ENCODE results near the gene ALDH3A1. TPM values are rescaled to one million over a fixed set of nuclear protein-coding genes. Genes with fewer than 3 reads are reported as not detected.

The ALDH3A1 gene
- total and polyA plus RNA-seq, 4 donors: 1.5 to 44.2 (median 13.6) TPM

GRCh38 chr17:19757536-19758180, 9.6 kb upstream of the ALDH3A1 start:
- no peak for TF ChIP-seq CTCF (IDR thresholded peaks at IDR 0.05; ENCODE audit: control extremely low read depth, extremely low read depth)
- WGBS, 2 donors: 88 to 94% methylated on average over 12 of the region's 12 CpGs
- no peak overlapping the region for H3K9ac ChIP-seq (ENCODE audit: insufficient read depth in 1 of 2, low read length in 2 of 2)
- no peaks in the 10 kb centered on the region for H3K9me3 ChIP-seq (ENCODE audit: control insufficient read depth in 4 of 4, insufficient read depth in 3 of 4, low read length in 3 of 4)
- peaks cover 0 to 5% (median 0%) of the 10 kb centered on the region in 5 donors for H3K4me1 ChIP-seq (ENCODE audit: control insufficient read depth in 5 of 5, insufficient read depth in 5 of 5, low read length in 5 of 5)
- no peak overlapping the region for H3K4me3 ChIP-seq
- no peak for ATAC-seq (ENCODE audit: insufficient read depth, low FRiP score)
- H3K27ac ChIP-seq (ENCODE audit: low read depth in 1 of 2, low read length in 1 of 2): no peak overlapping the region
- no peaks in the 10 kb centered on the region for H3K36me3 ChIP-seq (ENCODE audit: control insufficient read depth in 4 of 4, insufficient read depth in 4 of 4, low read length in 4 of 4)
- H3K27me3 ChIP-seq (ENCODE audit: control insufficient read depth in 3 of 3, insufficient read depth in 3 of 3, low read length in 2 of 3): no peaks in the 10 kb centered on the region
- DNase-seq: peak in 1 of 3 donors; percentile 4

- H3K9me3 ChIP-seq (ENCODE audit: control insufficient read depth in 4 of 4, insufficient read depth in 3 of 4, low read length in 3 of 4): no peaks in the 10 kb centered on the region
- H3K4me1 ChIP-seq (ENCODE audit: control insufficient read depth in 5 of 5, insufficient read depth in 5 of 5, low read length in 5 of 5): no peaks in the 10 kb centered on the region
- TF ChIP-seq CTCF (IDR thresholded peaks at IDR 0.05; ENCODE audit: control extremely low read depth, extremely low read depth): no peak
- H3K27ac ChIP-seq (ENCODE audit: low read depth in 1 of 2, low read length in 1 of 2): no peak overlapping the region
- no peaks in the 10 kb centered on the region for H3K36me3 ChIP-seq (ENCODE audit: control insufficient read depth in 4 of 4, insufficient read depth in 4 of 4, low read length in 4 of 4)
- no peak overlapping the region for H3K9ac ChIP-seq (ENCODE audit: insufficient read depth in 1 of 2, low read length in 2 of 2)
- no peak for ATAC-seq (ENCODE audit: insufficient read depth, low FRiP score)
- DNase-seq: peak in 1 of 3 donors; percentile 14
- H3K27me3 ChIP-seq (ENCODE audit: control insufficient read depth in 3 of 3, insufficient read depth in 3 of 3, low read length in 2 of 3): no peaks in the 10 kb centered on the region
- no peak overlapping the region for H3K4me3 ChIP-seq
- WGBS, 2 donors: 71 to 77% methylated on average over 10 of the region's 10 CpGs
Observed at GRCh38 chr17:19756546-19756945, 8.4 kb upstream of the ALDH3A1 start.

GRCh38 chr17:19755821-19756510, 7.9 kb upstream of the ALDH3A1 start:
- Histone ChIP-seq H3K9ac (ENCODE audit: insufficient read depth in 1 of 2, low read length in 2 of 2) (no peak overlapping the region), H3K27me3 (ENCODE audit: control insufficient read depth in 3 of 3, insufficient read depth in 3 of 3, low read length in 2 of 3) (no peaks in the 10 kb centered on the region), H3K4me3 (no peak overlapping the region), H3K9me3 (ENCODE audit: control insufficient read depth in 4 of 4, insufficient read depth in 3 of 4, low read length in 3 of 4) (no peaks in the 10 kb centered on the region), H3K27ac (ENCODE audit: low read depth in 1 of 2, low read length in 1 of 2) (no peak overlapping the region), H3K36me3 (ENCODE audit: control insufficient read depth in 4 of 4, insufficient read depth in 4 of 4, low read length in 4 of 4) (no peaks in the 10 kb centered on the region), H3K4me1 (ENCODE audit: control insufficient read depth in 5 of 5, insufficient read depth in 5 of 5, low read length in 5 of 5) (no peaks in the 10 kb centered on the region)
- WGBS, 2 donors: 92 to 98% methylated on average over 11 of the region's 11 CpGs
- DNase-seq: peak in 1 of 3 donors; percentile 7
- ATAC-seq (ENCODE audit: insufficient read depth, low FRiP score): no peak
- TF ChIP-seq CTCF (IDR thresholded peaks at IDR 0.05; ENCODE audit: control extremely low read depth, extremely low read depth): no peak

Data from lung (tissue), 12 donors.